Upper lobe of left lung (tissue), 4 donors: Measurements from ENCODE around the gene FAM107A.

Source experiments
- CTCF ChIP-seq, 6 experiments: fragments of 450-650 bp in 4 of 6; fragments of 200-600 bp in 2 of 6; sonication (generic) in 2 of 6; IDR thresholded peaks; one replicate each; pipeline ENCODE4 v1.5.1; 2016 to 2019; ENCODE audit warnings: antibody characterized with exemption in 6 of 6
- EP300 ChIP-seq, 4 donors: sonication (generic); formaldehyde crosslinking; IDR thresholded peaks; one replicate each; pipeline ENCODE4 v1.5.1; 2017; ENCODE audit warnings: antibody characterized with exemption in 4 of 4, control low read depth in 2 of 4
- POLR2A ChIP-seq, 4 donors: fragments of 450-650 bp; IDR thresholded peaks; one replicate each; pipeline ENCODE4 v1.5.1; 2016 to 2017; ENCODE audit warnings: antibody characterized with exemption in 4 of 4, mild to moderate bottlenecking in 2 of 4
- POLR2AphosphoS5 ChIP-seq, 2 donors: sonication (generic); formaldehyde crosslinking; IDR thresholded peaks; one replicate each; pipeline ENCODE4 v1.5.1; 2017; ENCODE audit warnings: antibody characterized with exemption in 2 of 2

- TF ChIP-seq EP300 (IDR thresholded peaks at IDR 0.05) (no peak), CTCF (IDR thresholded peaks at IDR 0.05) (no peak), POLR2AphosphoS5 (IDR thresholded peaks at IDR 0.05) (no peak), POLR2A (IDR thresholded peaks at IDR 0.05) (no peak)
Measured at GRCh38 chr3:58625196-58625824, 48.1 kb upstream of the FAM107A start.
